Measurements from ENCODE around the gene PFKFB4. TPM values are rescaled to one million over a fixed set of nuclear protein-coding genes. Genes with fewer than 3 reads are reported as not detected.

The PFKFB4 gene
- total and polyA plus RNA-seq, 2 experiments from 2014 or later: 8.6 to 22.9 TPM

DNA sequence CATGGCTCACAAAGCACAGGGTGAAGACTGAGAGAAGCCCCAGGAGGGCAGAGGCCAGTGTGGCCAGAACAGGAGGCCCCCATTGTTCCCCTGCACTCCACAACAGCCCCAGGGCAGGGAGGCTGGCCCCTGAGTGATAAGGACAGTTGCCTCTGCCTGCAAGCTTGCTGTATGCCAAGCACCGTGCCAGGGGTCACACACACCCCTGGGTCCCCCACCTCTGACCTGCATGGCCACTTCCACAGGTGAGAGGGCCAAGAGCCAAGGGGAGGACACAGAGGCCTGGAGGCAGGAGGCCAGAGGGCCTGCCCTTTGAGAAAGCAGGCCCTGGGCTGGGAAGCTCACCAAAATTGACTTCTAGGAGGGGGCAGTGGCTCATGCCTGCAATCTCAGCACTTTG, 86.3 kb downstream of the PFKFB4 start:
- Histone ChIP-seq H3K36me3 (ENCODE audit: insufficient read depth) (peaks cover 9% of the 10 kb centered on the region; the same call in 1 of the 2 replicates), H3K79me2 (replicated peaks; ENCODE audit: insufficient read depth) (peaks cover 24% of the 10 kb centered on the region), H3K27me3 (ENCODE audit: insufficient read depth) (no peaks in the 10 kb centered on the region), H3F3A (replicated peaks; ENCODE audit: low read depth) (peaks cover 18% of the 10 kb centered on the region), H4K20me1 (replicated peaks; ENCODE audit: insufficient read depth) (no peaks in the 10 kb centered on the region), H3K27ac (ENCODE audit: low read depth) (0 out of 2 replicates have a peak overlapping the region, but pooled peaks have one; percentile 59), H3K4me3 (no peak overlapping the region), H3K4me2 (no peak overlapping the region), H3K4me1 (ENCODE audit: insufficient read depth) (peaks cover 18% of the 10 kb centered on the region), H3K9me2 (ENCODE audit: insufficient read depth) (no peaks in the 10 kb centered on the region), H2AFZ (no peak overlapping the region)
- H3K9me3 Mint-ChIP-seq: peaks cover 4% of the 10 kb centered on the region
- no peak for TF ChIP-seq STAT1 (IDR thresholded peaks at IDR 0.05; ENCODE audit: unreplicated experiment)
- no peak for TF ChIP-seq ZNF114 (CRISPR knock-in tag; IDR thresholded peaks at IDR 0.05)
- no peak for TF ChIP-seq JUNB (IDR thresholded peaks at IDR 0.05; ENCODE audit: unreplicated experiment)
- no peak for TF ChIP-seq ZNF331 (CRISPR knock-in tag; IDR thresholded peaks at IDR 0.05; ENCODE audit: low read depth)
- TF ChIP-seq, protein P1, sequence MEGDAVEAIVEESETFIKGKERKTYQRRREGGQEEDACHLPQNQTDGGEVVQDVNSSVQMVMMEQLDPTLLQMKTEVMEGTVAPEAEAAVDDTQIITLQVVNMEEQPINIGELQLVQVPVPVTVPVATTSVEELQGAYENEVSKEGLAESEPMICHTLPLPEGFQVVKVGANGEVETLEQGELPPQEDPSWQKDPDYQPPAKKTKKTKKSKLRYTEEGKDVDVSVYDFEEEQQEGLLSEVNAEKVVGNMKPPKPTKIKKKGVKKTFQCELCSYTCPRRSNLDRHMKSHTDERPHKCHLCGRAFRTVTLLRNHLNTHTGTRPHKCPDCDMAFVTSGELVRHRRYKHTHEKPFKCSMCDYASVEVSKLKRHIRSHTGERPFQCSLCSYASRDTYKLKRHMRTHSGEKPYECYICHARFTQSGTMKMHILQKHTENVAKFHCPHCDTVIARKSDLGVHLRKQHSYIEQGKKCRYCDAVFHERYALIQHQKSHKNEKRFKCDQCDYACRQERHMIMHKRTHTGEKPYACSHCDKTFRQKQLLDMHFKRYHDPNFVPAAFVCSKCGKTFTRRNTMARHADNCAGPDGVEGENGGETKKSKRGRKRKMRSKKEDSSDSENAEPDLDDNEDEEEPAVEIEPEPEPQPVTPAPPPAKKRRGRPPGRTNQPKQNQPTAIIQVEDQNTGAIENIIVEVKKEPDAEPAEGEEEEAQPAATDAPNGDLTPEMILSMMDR (conservative IDR thresholded peaks at IDR 0.05; ENCODE audit: low read depth in 2 of 2): no peak
- TF ChIP-seq, protein P2, sequence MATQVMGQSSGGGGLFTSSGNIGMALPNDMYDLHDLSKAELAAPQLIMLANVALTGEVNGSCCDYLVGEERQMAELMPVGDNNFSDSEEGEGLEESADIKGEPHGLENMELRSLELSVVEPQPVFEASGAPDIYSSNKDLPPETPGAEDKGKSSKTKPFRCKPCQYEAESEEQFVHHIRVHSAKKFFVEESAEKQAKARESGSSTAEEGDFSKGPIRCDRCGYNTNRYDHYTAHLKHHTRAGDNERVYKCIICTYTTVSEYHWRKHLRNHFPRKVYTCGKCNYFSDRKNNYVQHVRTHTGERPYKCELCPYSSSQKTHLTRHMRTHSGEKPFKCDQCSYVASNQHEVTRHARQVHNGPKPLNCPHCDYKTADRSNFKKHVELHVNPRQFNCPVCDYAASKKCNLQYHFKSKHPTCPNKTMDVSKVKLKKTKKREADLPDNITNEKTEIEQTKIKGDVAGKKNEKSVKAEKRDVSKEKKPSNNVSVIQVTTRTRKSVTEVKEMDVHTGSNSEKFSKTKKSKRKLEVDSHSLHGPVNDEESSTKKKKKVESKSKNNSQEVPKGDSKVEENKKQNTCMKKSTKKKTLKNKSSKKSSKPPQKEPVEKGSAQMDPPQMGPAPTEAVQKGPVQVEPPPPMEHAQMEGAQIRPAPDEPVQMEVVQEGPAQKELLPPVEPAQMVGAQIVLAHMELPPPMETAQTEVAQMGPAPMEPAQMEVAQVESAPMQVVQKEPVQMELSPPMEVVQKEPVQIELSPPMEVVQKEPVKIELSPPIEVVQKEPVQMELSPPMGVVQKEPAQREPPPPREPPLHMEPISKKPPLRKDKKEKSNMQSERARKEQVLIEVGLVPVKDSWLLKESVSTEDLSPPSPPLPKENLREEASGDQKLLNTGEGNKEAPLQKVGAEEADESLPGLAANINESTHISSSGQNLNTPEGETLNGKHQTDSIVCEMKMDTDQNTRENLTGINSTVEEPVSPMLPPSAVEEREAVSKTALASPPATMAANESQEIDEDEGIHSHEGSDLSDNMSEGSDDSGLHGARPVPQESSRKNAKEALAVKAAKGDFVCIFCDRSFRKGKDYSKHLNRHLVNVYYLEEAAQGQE (IDR thresholded peaks at IDR 0.05; ENCODE audit: unreplicated experiment): no peak
- no peak for TF ChIP-seq EZH2phosphoT487 (IDR thresholded peaks at IDR 0.05; ENCODE audit: unreplicated experiment)
- TF ChIP-seq, protein P3, sequence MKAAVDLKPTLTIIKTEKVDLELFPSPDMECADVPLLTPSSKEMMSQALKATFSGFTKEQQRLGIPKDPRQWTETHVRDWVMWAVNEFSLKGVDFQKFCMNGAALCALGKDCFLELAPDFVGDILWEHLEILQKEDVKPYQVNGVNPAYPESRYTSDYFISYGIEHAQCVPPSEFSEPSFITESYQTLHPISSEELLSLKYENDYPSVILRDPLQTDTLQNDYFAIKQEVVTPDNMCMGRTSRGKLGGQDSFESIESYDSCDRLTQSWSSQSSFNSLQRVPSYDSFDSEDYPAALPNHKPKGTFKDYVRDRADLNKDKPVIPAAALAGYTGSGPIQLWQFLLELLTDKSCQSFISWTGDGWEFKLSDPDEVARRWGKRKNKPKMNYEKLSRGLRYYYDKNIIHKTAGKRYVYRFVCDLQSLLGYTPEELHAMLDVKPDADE (IDR thresholded peaks at IDR 0.05): no peak
- TF ChIP-seq CREB1 (CRISPR knock-in tag; IDR thresholded peaks at IDR 0.05; ENCODE audit: low read depth): no peak
- TF ChIP-seq, protein P4, sequence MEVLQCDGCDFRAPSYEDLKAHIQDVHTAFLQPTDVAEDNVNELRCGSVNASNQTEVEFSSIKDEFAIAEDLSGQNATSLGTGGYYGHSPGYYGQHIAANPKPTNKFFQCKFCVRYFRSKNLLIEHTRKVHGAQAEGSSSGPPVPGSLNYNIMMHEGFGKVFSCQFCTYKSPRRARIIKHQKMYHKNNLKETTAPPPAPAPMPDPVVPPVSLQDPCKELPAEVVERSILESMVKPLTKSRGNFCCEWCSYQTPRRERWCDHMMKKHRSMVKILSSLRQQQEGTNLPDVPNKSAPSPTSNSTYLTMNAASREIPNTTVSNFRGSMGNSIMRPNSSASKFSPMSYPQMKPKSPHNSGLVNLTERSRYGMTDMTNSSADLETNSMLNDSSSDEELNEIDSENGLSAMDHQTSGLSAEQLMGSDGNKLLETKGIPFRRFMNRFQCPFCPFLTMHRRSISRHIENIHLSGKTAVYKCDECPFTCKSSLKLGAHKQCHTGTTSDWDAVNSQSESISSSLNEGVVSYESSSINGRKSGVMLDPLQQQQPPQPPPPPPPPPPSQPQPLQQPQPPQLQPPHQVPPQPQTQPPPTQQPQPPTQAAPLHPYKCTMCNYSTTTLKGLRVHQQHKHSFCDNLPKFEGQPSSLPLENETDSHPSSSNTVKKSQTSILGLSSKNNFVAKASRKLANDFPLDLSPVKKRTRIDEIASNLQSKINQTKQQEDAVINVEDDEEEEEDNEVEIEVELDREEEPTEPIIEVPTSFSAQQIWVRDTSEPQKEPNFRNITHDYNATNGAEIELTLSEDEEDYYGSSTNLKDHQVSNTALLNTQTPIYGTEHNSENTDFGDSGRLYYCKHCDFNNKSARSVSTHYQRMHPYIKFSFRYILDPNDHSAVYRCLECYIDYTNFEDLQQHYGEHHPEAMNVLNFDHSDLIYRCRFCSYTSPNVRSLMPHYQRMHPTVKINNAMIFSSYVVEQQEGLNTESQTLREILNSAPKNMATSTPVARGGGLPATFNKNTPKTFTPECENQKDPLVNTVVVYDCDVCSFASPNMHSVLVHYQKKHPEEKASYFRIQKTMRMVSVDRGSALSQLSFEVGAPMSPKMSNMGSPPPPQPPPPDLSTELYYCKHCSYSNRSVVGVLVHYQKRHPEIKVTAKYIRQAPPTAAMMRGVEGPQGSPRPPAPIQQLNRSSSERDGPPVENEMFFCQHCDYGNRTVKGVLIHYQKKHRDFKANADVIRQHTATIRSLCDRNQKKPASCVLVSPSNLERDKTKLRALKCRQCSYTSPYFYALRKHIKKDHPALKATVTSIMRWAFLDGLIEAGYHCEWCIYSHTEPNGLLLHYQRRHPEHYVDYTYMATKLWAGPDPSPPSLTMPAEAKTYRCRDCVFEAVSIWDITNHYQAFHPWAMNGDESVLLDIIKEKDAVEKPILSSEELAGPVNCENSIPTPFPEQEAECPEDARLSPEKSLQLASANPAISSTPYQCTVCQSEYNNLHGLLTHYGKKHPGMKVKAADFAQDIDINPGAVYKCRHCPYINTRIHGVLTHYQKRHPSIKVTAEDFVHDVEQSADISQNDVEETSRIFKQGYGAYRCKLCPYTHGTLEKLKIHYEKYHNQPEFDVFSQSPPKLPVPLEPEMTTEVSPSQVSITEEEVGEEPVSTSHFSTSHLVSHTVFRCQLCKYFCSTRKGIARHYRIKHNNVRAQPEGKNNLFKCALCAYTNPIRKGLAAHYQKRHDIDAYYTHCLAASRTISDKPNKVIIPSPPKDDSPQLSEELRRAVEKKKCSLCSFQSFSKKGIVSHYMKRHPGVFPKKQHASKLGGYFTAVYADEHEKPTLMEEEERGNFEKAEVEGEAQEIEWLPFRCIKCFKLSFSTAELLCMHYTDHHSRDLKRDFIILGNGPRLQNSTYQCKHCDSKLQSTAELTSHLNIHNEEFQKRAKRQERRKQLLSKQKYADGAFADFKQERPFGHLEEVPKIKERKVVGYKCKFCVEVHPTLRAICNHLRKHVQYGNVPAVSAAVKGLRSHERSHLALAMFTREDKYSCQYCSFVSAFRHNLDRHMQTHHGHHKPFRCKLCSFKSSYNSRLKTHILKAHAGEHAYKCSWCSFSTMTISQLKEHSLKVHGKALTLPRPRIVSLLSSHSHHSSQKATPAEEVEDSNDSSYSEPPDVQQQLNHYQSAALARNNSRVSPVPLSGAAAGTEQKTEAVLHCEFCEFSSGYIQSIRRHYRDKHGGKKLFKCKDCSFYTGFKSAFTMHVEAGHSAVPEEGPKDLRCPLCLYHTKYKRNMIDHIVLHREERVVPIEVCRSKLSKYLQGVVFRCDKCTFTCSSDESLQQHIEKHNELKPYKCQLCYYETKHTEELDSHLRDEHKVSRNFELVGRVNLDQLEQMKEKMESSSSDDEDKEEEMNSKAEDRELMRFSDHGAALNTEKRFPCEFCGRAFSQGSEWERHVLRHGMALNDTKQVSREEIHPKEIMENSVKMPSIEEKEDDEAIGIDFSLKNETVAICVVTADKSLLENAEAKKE (CRISPR knock-in tag; IDR thresholded peaks at IDR 0.05): no peak
- H3K4me1 Mint-ChIP-seq: peaks cover 40% of the 10 kb centered on the region
- no peak for ATAC-seq
- peaks cover 41% of the 10 kb centered on the region for H3K36me3 Mint-ChIP-seq (ENCODE audit: low read depth)
- DNase-seq (ENCODE audit: low spot score): no peak
- H3K27ac Mint-ChIP-seq: peak overlapping the region; percentile 66
- H3K4me3 Mint-ChIP-seq: no peak overlapping the region; the same call in 2 of the 3 replicates
- peaks cover 29% of the 10 kb centered on the region for H3K27me3 Mint-ChIP-seq (ENCODE audit: insufficient read depth, low read depth, poor library complexity)
